Caco-2 (cell line): ENCODE results near the gene SEMA3A. TPM values are rescaled to one million over a fixed set of nuclear protein-coding genes. Genes with fewer than 3 reads are reported as not detected.
"Not testable (repeated sequence)": the region's sequence is repeated elsewhere in the genome, so short reads cannot be mapped to it uniquely, and the experiment has no call there.

Source experiments
- BruUV-seq: library from RNA; stranded (reverse); fragments of 400-500 nt; replicated peaks from 2 replicates; lab custom pipeline; 2021; lab: Mats Ljungman, UMichigan
- CTCF ChIA-PET: fragments of 300-600 bp; sonication (Branson Sonifier 250); formaldehyde crosslinking; loops from one replicate; lab custom pipeline; 2022; ENCODE audit warnings: antibody characterized with exemption; lab: Charles Lee
- POLR2A ChIA-PET: fragments of 300-600 bp; sonication (Branson Sonifier 250); formaldehyde crosslinking; loops from one replicate; lab custom pipeline; 2022; ENCODE audit warnings: antibody characterized with exemption; lab: Charles Lee
- DNase-seq, 2 experiments: peaks; one replicate each; pipeline versions ENCODE4 v3.0.0 to v3.0.0-alpha.2; 2020 to 2022
- H3K27me3 ChIP-seq: replicated peaks from 2 replicates; pipeline ENCODE4 v1.6.0; 2011; ENCODE audit warnings: low read length; ENCODE audit not compliant: control insufficient read depth, insufficient read depth
- H3K36me3 ChIP-seq: 2 replicates; pipeline ENCODE4 v1.5.1; 2011; ENCODE audit warnings: low read length; ENCODE audit not compliant: control insufficient read depth, insufficient read depth
- H3K4me1 ChIP-seq: fragments of 250-450 bp; sonication (Bioruptor Pico); 2 replicates; pipeline ENCODE4 v1.5.1; 2020; ENCODE audit warnings: mild to moderate bottlenecking
- H3K4me3 ChIP-seq: 2 replicates; pipeline ENCODE4 v1.5.1; 2011; ENCODE audit warnings: low read depth, mild to moderate bottlenecking, control low read depth, low read length
- H3K9me3 ChIP-seq: fragments of 250-450 bp; sonication (Bioruptor Pico); 2 replicates; pipeline ENCODE4 v1.5.1; 2020; ENCODE audit warnings: mild to moderate bottlenecking, moderate library complexity
- H3K27ac Mint-ChIP-seq: one replicate; pipeline ENCODE4 v1.8.0; 2022; ENCODE audit warnings: mixed read lengths; ENCODE audit not compliant: unreplicated experiment
- H3K27me3 Mint-ChIP-seq: one replicate; pipeline ENCODE4 v1.8.0; 2022; ENCODE audit warnings: mixed read lengths; ENCODE audit not compliant: insufficient read depth, unreplicated experiment
- H3K36me3 Mint-ChIP-seq: one replicate; pipeline ENCODE4 v1.8.0; 2022; ENCODE audit warnings: mild to moderate bottlenecking, mixed read lengths; ENCODE audit not compliant: insufficient read depth, unreplicated experiment
- H3K4me1 Mint-ChIP-seq: one replicate; pipeline ENCODE4 v1.8.0; 2022; ENCODE audit warnings: low read depth, mixed read lengths; ENCODE audit not compliant: unreplicated experiment
- H3K4me3 Mint-ChIP-seq: one replicate; pipeline ENCODE4 v1.8.0; 2022; ENCODE audit warnings: mild to moderate bottlenecking, moderate library complexity, mixed read lengths; ENCODE audit not compliant: unreplicated experiment
- H3K9me3 Mint-ChIP-seq: one replicate; pipeline ENCODE4 v1.8.0; 2022; ENCODE audit warnings: mixed read lengths; ENCODE audit not compliant: unreplicated experiment
- intact Hi-C: fragments of 100-400 bp; cut with micrococcal nuclease; formaldehyde crosslinking; loops from one replicate; pipeline ENCODE4 v1.10.0; 2022; ENCODE audit not compliant: unreplicated experiment
- total RNA-seq: library from RNA; stranded (reverse); gene quantifications from 2 replicates; pipeline ENCODE4 v1.2.3, GENCODE V29; 2022
- TF ChIP-seq, protein P1 (sequence below), 2 experiments: fragments of 200-600 bp in 1 of 2; IDR thresholded peaks; 1 replicate in 1 of 2; 2 replicates in 1 of 2; pipeline versions ENCODE4 v1.5.1 to v1.8.0; 2011 to 2022; ENCODE audit warnings: antibody characterized with exemption in 1 of 2, control low read depth in 1 of 2, inconsistent platforms in 1 of 2, low read depth in 1 of 2, low read length in 1 of 2, mild to moderate bottlenecking in 1 of 2, moderate library complexity in 1 of 2; ENCODE audit not compliant: insufficient read depth in 1 of 2, severe bottlenecking in 1 of 2, unreplicated experiment in 1 of 2

Gene SEMA3A
- total RNA-seq, 1 experiment from 2014 or later = 55.1 TPM

DNA sequence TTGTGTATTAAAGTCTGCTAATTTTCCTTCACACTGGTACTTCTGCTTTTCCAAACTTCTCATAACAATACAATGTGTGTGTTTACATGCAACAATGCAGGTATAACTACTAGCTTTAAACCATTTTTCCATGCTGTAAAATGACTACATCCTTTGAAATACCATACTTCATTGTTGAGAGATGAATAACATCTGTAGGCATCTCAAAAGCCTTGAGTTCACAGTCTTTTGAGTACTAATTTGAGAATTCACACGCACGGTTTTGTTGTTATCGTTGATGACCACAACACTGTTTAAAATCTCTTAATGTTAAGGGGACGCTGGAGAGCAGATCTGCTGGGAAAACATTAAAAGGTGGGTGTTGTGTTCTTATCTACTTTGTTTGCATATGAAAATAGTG is 37.4 kb downstream of the SEMA3A start:
- H3K36me3 Mint-ChIP-seq = peaks cover 7% of the 10 kb centered on the region
- TF ChIP-seq, protein P1, sequence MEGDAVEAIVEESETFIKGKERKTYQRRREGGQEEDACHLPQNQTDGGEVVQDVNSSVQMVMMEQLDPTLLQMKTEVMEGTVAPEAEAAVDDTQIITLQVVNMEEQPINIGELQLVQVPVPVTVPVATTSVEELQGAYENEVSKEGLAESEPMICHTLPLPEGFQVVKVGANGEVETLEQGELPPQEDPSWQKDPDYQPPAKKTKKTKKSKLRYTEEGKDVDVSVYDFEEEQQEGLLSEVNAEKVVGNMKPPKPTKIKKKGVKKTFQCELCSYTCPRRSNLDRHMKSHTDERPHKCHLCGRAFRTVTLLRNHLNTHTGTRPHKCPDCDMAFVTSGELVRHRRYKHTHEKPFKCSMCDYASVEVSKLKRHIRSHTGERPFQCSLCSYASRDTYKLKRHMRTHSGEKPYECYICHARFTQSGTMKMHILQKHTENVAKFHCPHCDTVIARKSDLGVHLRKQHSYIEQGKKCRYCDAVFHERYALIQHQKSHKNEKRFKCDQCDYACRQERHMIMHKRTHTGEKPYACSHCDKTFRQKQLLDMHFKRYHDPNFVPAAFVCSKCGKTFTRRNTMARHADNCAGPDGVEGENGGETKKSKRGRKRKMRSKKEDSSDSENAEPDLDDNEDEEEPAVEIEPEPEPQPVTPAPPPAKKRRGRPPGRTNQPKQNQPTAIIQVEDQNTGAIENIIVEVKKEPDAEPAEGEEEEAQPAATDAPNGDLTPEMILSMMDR (IDR thresholded peaks at IDR 0.05; ENCODE audit: insufficient read depth in 1 of 2, low read depth in 1 of 2, low read length in 1 of 2, severe bottlenecking in 1 of 2, unreplicated experiment in 1 of 2) = no peak
- no peak for DNase-seq
- H3K4me1 Mint-ChIP-seq = peaks cover 25% of the 10 kb centered on the region
- no TSS peak for BruUV-seq
- no peak overlapping the region for H3K27ac Mint-ChIP-seq
- H3K9me3 ChIP-seq = no peaks in the 10 kb centered on the region
- no peak overlapping the region for H3K4me3 ChIP-seq
- POLR2A ChIA-PET = no interaction called here
- intact Hi-C loops = no loop called here
- CTCF ChIA-PET = no interaction called here
- no peaks in the 10 kb centered on the region for H3K27me3 ChIP-seq
- H3K36me3 ChIP-seq = no peaks in the 10 kb centered on the region
- peaks cover 24% of the 10 kb centered on the region; the same call in 1 of the 2 replicates for H3K4me1 ChIP-seq
- H3K9me3 Mint-ChIP-seq = no peaks in the 10 kb centered on the region
- no peak overlapping the region for H3K4me3 Mint-ChIP-seq
- no peaks in the 10 kb centered on the region for H3K27me3 Mint-ChIP-seq

DNA sequence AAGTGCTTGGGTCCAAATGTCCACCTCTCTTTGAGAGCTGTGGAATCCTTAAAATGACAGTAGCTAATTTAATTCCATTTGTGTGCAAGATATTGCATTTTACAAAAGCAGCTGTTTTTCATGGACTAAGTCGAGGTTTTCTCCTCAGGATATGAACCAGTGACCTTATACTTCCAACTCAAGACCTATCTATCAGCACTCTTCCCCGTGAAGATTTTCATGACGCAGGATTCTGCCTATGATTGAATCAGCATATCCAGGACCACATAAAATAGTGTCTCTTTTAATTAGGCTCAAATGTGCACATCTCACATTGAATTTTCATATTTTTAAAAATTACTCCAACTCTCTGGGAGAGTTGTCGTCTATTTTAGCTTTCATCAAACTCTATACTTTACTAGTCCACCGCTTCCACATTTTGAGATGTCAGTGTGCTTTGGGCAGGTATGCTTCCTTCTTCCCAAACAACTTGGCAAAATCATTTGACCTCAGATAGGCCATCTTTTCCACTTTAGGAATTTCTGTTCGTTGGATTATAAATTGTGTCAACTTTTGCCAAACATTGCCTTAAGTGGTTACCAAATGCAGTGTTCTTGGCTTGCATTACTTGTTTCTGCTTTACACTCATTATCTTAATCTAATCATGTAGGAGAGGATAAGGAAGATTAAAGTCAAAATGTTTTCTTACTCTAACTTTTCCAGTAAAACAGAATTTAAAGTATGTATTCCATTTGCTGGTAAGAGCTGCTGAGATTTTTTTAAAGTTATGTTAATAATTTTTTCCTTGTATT is 39.4 kb downstream of the SEMA3A start:
- H3K27me3 Mint-ChIP-seq = no peaks in the 10 kb centered on the region
- Histone ChIP-seq H3K36me3 (no peaks in the 10 kb centered on the region), H3K9me3 (no peaks in the 10 kb centered on the region), H3K4me1 (peaks cover 24% of the 10 kb centered on the region; the same call in 1 of the 2 replicates), H3K4me3 (no peak overlapping the region), H3K27me3 (no peaks in the 10 kb centered on the region)
- no TSS peak for BruUV-seq
- POLR2A ChIA-PET = no interaction called here
- CTCF ChIA-PET = no interaction called here
- no peak for DNase-seq
- H3K27ac Mint-ChIP-seq = no peak overlapping the region
- intact Hi-C loops = no loop called here
- H3K4me3 Mint-ChIP-seq = no peak overlapping the region
- peaks cover 22% of the 10 kb centered on the region for H3K4me1 Mint-ChIP-seq
- H3K36me3 Mint-ChIP-seq = peaks cover 10% of the 10 kb centered on the region
- no peaks in the 10 kb centered on the region for H3K9me3 Mint-ChIP-seq
- TF ChIP-seq, protein P1 (IDR thresholded peaks at IDR 0.05; ENCODE audit: insufficient read depth in 1 of 2, low read depth in 1 of 2, low read length in 1 of 2, severe bottlenecking in 1 of 2, unreplicated experiment in 1 of 2) = no peak

DNA sequence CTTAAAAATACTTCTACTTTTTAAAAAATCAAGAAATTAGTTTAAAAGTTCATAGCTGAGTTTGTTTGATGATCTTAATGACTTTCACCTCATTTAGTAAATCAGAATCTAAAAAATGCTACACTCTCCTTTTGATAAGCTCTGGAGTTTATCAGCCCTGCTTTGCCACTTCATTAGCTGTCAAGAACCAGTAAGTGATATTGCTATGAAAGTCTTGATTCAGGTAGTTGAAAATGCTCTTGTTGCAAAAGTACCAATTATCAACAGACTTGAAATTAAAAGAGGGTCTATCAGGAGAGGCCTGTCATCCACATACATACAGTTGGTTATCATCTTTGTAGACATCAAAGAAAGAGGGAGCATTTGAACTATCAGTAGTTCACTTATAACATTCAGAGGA is 41.6 kb downstream of the SEMA3A start:
- H3K9me3 Mint-ChIP-seq = no peaks in the 10 kb centered on the region
- TF ChIP-seq, protein P1 (IDR thresholded peaks at IDR 0.05; ENCODE audit: insufficient read depth in 1 of 2, low read depth in 1 of 2, low read length in 1 of 2, severe bottlenecking in 1 of 2, unreplicated experiment in 1 of 2) = no peak
- H3K27ac Mint-ChIP-seq = no peak overlapping the region
- H3K27me3 Mint-ChIP-seq = no peaks in the 10 kb centered on the region
- Histone ChIP-seq H3K36me3 (no peaks in the 10 kb centered on the region), H3K27me3 (no peaks in the 10 kb centered on the region), H3K4me3 (no peak overlapping the region), H3K4me1 (peaks cover 28% of the 10 kb centered on the region), H3K9me3 (no peaks in the 10 kb centered on the region)
- intact Hi-C loops = no loop called here
- ChIA-PET POLR2A (no interaction called here), CTCF (no interaction called here)
- no peak for DNase-seq
- H3K4me1 Mint-ChIP-seq = peaks cover 29% of the 10 kb centered on the region
- no peak overlapping the region for H3K4me3 Mint-ChIP-seq
- peaks cover 14% of the 10 kb centered on the region for H3K36me3 Mint-ChIP-seq
- no TSS peak for BruUV-seq

DNA sequence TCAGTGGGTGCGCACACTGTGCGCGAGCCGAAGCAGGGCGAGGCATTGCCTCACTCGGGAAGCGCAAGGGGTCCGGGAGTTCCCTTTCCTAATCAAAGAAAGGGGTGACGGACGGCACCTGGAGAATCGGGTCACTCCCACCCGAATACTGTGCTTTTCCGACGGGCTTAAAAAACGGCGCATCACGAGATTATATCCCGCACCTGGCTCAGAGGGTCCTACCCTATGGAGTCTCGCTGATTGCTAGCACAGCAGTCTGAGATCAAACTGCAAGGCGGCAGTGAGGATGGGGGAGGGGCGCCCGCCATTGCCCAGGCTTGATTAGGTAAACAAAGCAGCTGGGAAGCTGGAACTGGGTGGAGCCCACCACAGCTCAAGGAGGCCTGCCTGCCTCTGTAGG is 44.2 kb downstream of the SEMA3A start:
- Mint-ChIP-seq H3K4me1 (peaks cover 37% of the 10 kb centered on the region), H3K36me3 (peaks cover 22% of the 10 kb centered on the region), H3K4me3 (peak overlapping the region; percentile 93), H3K27ac (peak overlapping the region; percentile 97)
- H3K27me3 ChIP-seq, intact Hi-C loops, H3K27me3 Mint-ChIP-seq, H3K36me3 ChIP-seq, H3K9me3 Mint-ChIP-seq, BruUV-seq, H3K9me3 ChIP-seq, CTCF ChIA-PET, POLR2A ChIA-PET: not testable (repeated sequence)
- peak; percentile 87 to 91 for DNase-seq
- Histone ChIP-seq H3K4me1 (peaks cover 34% of the 10 kb centered on the region), H3K4me3 (peak overlapping the region; percentile 51)
